AG04449 (cell line): Measurements from ENCODE around the gene AURKB.

Experiments used
- CTCF ChIA-PET: fragments of 350-600 bp; formaldehyde crosslinking; extraction: SDS; loops from one replicate; lab custom pipeline; 2021; ENCODE audit warnings: antibody characterized with exemption; lab: Yijun Ruan, JAX
- POLR2A ChIA-PET: fragments of 400-600, 350-600 bp; formaldehyde crosslinking; extraction: SDS; loops from one replicate; lab custom pipeline; 2020; ENCODE audit warnings: antibody characterized with exemption, inconsistent platforms; lab: Yijun Ruan, JAX
- DNase-seq: peaks from one replicate; pipeline ENCODE4 v3.0.0-alpha.2; 2010; ENCODE audit warnings: low read depth, low spot score
- H3K4me3 ChIP-seq: 2 replicates; pipeline ENCODE4 v1.5.1; 2011; ENCODE audit warnings: low read depth, mild to moderate bottlenecking, control low read depth, low read length
- CTCF ChIP-seq: IDR thresholded peaks from one replicate; pipeline ENCODE4 v1.5.1; 2011; ENCODE audit warnings: mild to moderate bottlenecking, moderate library complexity, low read length, control low read depth, inconsistent platforms; ENCODE audit not compliant: insufficient read depth; ENCODE audit errors: missing control alignments

AURKB gene

GRCh38 chr17:8158267-8159031, 51.9 kb downstream of the AURKB start:
- no peak overlapping the region for H3K4me3 ChIP-seq
- peak; percentile 80 for TF ChIP-seq CTCF
- DNase-seq = peak; percentile 21
- POLR2A ChIA-PET = interaction anchor here (1.6 kb wide), 1 partner anchor 15 kb away, joined by 4 read pairs; no protein-coding TSS in a partner anchor
- CTCF ChIA-PET = interaction anchor here (0.8 to 8.6 kb wide), 21 partner anchors 9 to 142 kb away, joined by 3 to 41 read pairs (median 7); partner anchors contain the start of genes ALOXE3, AURKB and HES7

DNA sequence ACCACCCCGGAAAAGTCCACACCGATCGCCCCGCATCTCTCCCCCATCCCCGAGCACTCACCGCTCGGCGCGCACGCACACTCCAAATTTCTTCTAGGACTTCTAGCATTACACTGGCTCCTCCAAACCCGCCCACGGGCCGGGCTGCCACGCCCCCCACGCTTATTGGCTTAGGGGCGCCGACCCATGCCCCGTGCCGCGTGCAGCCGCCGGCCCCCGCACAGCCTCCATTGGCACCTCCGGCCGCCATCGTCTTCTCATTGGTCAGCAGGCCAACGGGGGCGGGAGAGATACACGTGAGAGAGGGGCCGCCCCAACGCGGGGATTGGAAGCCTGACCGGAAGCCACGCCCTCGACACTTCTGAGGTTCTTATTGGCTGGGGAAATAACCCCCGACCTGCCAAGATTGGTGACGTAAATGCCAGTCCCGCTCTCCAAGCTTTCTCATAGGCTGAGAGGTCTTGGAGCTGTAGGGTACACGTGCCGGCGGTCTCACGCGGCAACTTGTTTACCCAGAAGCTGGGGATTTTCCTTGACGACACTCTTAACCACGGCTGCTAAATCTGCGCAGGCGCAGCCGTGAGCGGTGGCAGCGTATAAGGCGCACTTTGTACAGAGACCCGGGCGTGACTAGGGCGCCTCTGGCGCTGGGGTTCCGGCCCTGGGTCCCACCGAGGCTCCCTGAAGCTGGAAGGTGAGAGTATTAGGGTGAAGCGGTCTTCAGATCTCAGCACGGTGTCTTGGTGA, 54.0 kb downstream of the AURKB start:
- peak overlapping the region; percentile 70 for H3K4me3 ChIP-seq
- ChIA-PET POLR2A (interaction anchor here (0.9 to 1.8 kb wide), 5 partner anchors 17 to 66 kb away, joined by 3 to 17 read pairs (median 3); partner anchors contain the start of gene HES7), CTCF (interaction anchor here (1.2 to 8.6 kb wide), 7 partner anchors 18 to 96 kb away, joined by 3 to 41 read pairs (median 11); partner anchors contain the start of gene HES7)
- no peak for TF ChIP-seq CTCF
- DNase-seq = peak; percentile 100

GRCh38 chr17:8155996-8156245, 54.5 kb downstream of the AURKB start:
- DNase-seq = no peak
- TF ChIP-seq CTCF = no peak
- peak overlapping the region; percentile 70 for H3K4me3 ChIP-seq
- ChIA-PET POLR2A (interaction anchor here (1.1 to 1.8 kb wide), 2 partner anchors 31 to 32 kb away, joined by 3 to 5 read pairs; partner anchors contain the start of gene HES7), CTCF (interaction anchor here (1.4 to 8.6 kb wide), 5 partner anchors 18 to 96 kb away, joined by 4 to 41 read pairs (median 11); partner anchors contain the start of gene HES7)

DNA sequence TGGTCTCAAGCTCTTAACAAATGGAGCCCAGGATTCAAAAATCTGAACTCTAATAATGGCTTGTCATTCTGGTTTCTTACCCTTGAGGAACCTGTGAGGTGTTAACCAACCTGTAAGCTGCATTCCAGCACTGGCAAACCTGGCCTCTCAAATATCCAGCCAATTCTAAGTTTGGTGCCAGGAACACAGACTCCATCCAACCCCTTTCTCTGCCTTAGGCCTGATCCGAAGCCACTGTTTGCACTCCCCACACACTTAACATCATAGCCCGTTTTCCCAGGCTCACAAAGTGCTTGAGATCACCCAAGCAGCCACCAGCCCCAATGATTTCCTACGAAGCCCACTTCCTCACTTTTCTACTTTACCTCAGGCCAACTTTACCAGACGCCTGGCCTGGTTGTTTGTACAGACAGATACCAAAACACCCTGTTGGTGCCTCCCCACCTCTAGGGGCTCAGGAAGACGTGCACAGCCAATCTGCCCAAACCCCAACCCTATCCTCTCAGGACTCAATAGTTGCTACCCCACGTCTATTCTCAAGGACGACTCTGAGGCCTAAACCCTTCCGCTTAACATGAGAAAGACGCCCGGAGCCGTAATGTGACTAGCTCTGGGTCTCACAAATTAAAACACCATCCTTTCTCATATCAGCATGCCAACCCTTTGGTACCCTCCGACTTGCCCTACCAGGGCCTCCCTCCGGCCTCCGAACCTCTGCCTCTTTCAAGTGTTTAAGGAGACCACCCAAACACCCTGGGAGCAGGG, 55.0 kb downstream of the AURKB start:
- DNase-seq = no peak
- TF ChIP-seq CTCF = no peak
- POLR2A ChIA-PET = interaction anchor here (1.8 to 2.2 kb wide), 2 partner anchors 17 to 32 kb away, joined by 5 to 10 read pairs; no protein-coding TSS in a partner anchor
- H3K4me3 ChIP-seq = peak overlapping the region; percentile 70
- CTCF ChIA-PET = interaction anchor here (1.4 to 8.6 kb wide), 6 partner anchors 17 to 95 kb away, joined by 4 to 41 read pairs (median 12); partner anchors contain the start of genes ALOXE3 and HES7
